Measurements from ENCODE around the gene OR13D1. TPM values are rescaled to one million over a fixed set of nuclear protein-coding genes. Genes with fewer than 3 reads are reported as not detected.

Gene OR13D1
- total and polyA plus RNA-seq, 2 donors: not detected

DNA sequence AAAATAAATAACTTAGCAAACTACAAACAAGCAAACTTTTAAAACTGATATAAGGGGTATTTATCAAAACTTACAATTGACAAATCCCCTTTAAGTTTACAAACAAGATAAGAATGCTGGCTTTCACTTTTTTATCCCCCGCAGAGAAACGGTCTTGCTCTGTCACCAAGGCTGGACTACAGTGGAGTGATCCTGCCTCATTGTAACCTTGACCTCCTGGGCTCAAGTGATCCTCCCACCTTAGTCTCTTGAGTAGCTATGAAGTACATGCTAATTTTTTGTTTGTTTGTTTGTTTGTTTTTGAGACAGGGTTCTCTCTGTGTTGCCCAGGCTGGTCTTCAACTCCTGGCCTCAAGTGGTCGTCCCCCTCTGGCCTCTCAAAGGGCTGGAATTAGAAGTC is 44.1 kb downstream of the OR13D1 start:
- no peak overlapping the region for H3K4me3 ChIP-seq (ENCODE audit: low read length in 2 of 2)
- WGBS: 97% methylated on average over 3 of the region's 3 CpGs
- no peak for DNase-seq (ENCODE audit: low read depth in 6 of 9, low spot score in 9 of 9)
- no peaks in the 10 kb centered on the region for H3K27me3 ChIP-seq (ENCODE audit: control insufficient read depth in 2 of 2, insufficient read depth in 1 of 2, low read length in 1 of 2)
- H3K27ac ChIP-seq (ENCODE audit: low read depth in 1 of 2, low read length in 1 of 2): no peak overlapping the region
- H3K4me1 ChIP-seq (ENCODE audit: control insufficient read depth in 2 of 2, insufficient read depth in 2 of 2, low read length in 2 of 2): no peaks in the 10 kb centered on the region
- H3K36me3 ChIP-seq (ENCODE audit: control insufficient read depth in 2 of 2, insufficient read depth in 2 of 2, low read length in 1 of 2): no peaks in the 10 kb centered on the region
- H3K9me3 ChIP-seq (ENCODE audit: control insufficient read depth in 2 of 2, insufficient read depth in 1 of 2, low read length in 1 of 2): no peaks in the 10 kb centered on the region

DNA sequence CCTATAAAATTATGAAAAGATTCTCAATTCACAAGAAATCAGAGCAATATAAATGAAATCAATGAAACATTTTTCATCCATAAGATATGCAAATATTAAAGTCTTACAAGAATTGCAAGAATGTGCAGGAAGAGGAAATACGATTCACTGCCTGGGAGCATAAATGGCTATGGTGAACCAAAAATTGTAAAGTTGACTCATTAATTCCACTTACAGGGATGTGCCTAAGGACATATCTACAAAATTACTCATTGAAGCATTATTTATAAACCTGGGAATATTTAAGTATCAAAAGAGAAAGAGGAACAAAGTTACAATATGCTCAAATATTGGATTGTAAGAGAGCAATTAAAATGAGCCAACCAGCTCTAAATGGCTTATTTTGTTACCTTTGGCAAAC is 46.3 kb downstream of the OR13D1 start:
- no peak for DNase-seq (ENCODE audit: low read depth in 6 of 9, low spot score in 9 of 9)
- no peaks in the 10 kb centered on the region for H3K9me3 ChIP-seq (ENCODE audit: control insufficient read depth in 2 of 2, insufficient read depth in 1 of 2, low read length in 1 of 2)
- no peak overlapping the region for H3K4me3 ChIP-seq (ENCODE audit: low read length in 2 of 2)
- 83% methylated on average over 1 of the region's 1 CpG for WGBS
- no peaks in the 10 kb centered on the region for H3K4me1 ChIP-seq (ENCODE audit: control insufficient read depth in 2 of 2, insufficient read depth in 2 of 2, low read length in 2 of 2)
- H3K36me3 ChIP-seq (ENCODE audit: control insufficient read depth in 2 of 2, insufficient read depth in 2 of 2, low read length in 1 of 2): no peaks in the 10 kb centered on the region
- no peak overlapping the region for H3K27ac ChIP-seq (ENCODE audit: low read depth in 1 of 2, low read length in 1 of 2)
- H3K27me3 ChIP-seq (ENCODE audit: control insufficient read depth in 2 of 2, insufficient read depth in 1 of 2, low read length in 1 of 2): no peaks in the 10 kb centered on the region

DNA sequence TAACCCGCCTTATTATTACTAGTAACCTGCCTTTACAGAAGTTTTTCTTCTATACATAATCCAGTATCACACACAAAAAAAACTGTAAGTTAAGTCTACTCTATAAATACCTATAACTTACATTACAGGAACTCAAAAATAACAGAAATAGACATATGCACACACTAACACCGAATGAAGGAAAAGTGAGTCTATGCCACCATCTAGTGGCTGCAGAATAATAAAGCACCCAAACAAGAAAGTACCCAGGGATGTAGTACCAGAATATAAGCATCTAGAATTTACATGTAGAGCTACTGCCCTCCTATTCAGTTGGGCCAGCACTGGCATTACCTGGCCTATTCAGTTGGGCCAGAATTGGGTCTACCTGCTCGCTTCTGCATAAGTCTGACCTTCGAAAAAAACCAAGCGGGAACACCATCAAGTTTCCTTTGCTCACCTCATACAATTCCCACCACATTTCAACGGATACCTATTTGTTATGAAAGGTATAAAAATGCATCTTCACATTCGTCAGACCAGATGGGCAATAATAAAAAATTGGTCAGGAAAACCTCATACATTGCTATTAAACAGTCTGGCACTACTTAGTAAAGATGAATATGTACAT is 49.2 kb downstream of the OR13D1 start:
- no peaks in the 10 kb centered on the region for H3K27me3 ChIP-seq (ENCODE audit: control insufficient read depth in 2 of 2, insufficient read depth in 1 of 2, low read length in 1 of 2)
- H3K4me1 ChIP-seq (ENCODE audit: control insufficient read depth in 2 of 2, insufficient read depth in 2 of 2, low read length in 2 of 2): peaks cover 3 to 9% of the 10 kb centered on the region in 2 donors
- DNase-seq (ENCODE audit: low read depth in 6 of 9, low spot score in 9 of 9): peak; percentile 32 to 85 (median 67)
- H3K27ac ChIP-seq (ENCODE audit: low read depth in 1 of 2, low read length in 1 of 2): no peak overlapping the region
- no peaks in the 10 kb centered on the region for H3K36me3 ChIP-seq (ENCODE audit: control insufficient read depth in 2 of 2, insufficient read depth in 2 of 2, low read length in 1 of 2)
- no peaks in the 10 kb centered on the region for H3K9me3 ChIP-seq (ENCODE audit: control insufficient read depth in 2 of 2, insufficient read depth in 1 of 2, low read length in 1 of 2)
- no peak overlapping the region for H3K4me3 ChIP-seq (ENCODE audit: low read length in 2 of 2)
- 59% methylated on average over 7 of the region's 7 CpGs for WGBS

Other genes with a start within 250 kb of the OR13D1 start
- gene OR13F1, start 190.3 kb upstream of the OR13D1 start, total RNA-seq: not detected
- not detected for gene OR13F1, start 190.3 kb upstream of the OR13D1 start, polyA plus RNA-seq
- not detected for gene OR13C4, start 167.3 kb upstream of the OR13D1 start, total RNA-seq
- gene OR13C4, start 167.3 kb upstream of the OR13D1 start, polyA plus RNA-seq: not detected
- not detected for gene OR13C3, start 157.7 kb upstream of the OR13D1 start, total RNA-seq
- not detected for gene OR13C3, start 157.7 kb upstream of the OR13D1 start, polyA plus RNA-seq
- gene OR13C8, start 125.3 kb upstream of the OR13D1 start, total RNA-seq: not detected
- gene OR13C8, start 125.3 kb upstream of the OR13D1 start, polyA plus RNA-seq: 0.02 TPM
- gene OR13C5, start 95.1 kb upstream of the OR13D1 start, total RNA-seq: not detected
- gene OR13C5, start 95.1 kb upstream of the OR13D1 start, polyA plus RNA-seq: not detected
- gene OR13C2, start 88.9 kb upstream of the OR13D1 start, total RNA-seq: not detected
- gene OR13C2, start 88.9 kb upstream of the OR13D1 start, polyA plus RNA-seq: not detected
- gene OR13C9, start 76.3 kb upstream of the OR13D1 start, total RNA-seq: not detected
- not detected for gene OR13C9, start 76.3 kb upstream of the OR13D1 start, polyA plus RNA-seq
- 40.9 TPM for gene NIPSNAP3A, start 53.2 kb downstream of the OR13D1 start, total RNA-seq
- 25.1 TPM for gene NIPSNAP3A, start 53.2 kb downstream of the OR13D1 start, polyA plus RNA-seq
- 2.4 TPM for gene NIPSNAP3B, start 69.6 kb downstream of the OR13D1 start, total RNA-seq
- gene NIPSNAP3B, start 69.6 kb downstream of the OR13D1 start, polyA plus RNA-seq: 2.9 TPM
- 14.6 TPM for gene ABCA1, start 233.6 kb downstream of the OR13D1 start, total RNA-seq
- gene ABCA1, start 233.6 kb downstream of the OR13D1 start, polyA plus RNA-seq: 25.9 TPM